CD4-positive, alpha-beta memory T cell (primary cell): ENCODE data around the gene ACADSB. TPM values are rescaled to one million over a fixed set of nuclear protein-coding genes. Genes with fewer than 3 reads are reported as not detected.

Experiments
- CTCF ChIA-PET: fragments of 350-600 bp; sonication (Branson Sonifier 250); formaldehyde crosslinking; loops from one replicate; lab custom pipeline; 2021; ENCODE audit warnings: inconsistent platforms; ENCODE audit not compliant: partially characterized antibody; lab: Charles Lee
- POLR2A ChIA-PET: fragments of 350-600 bp; sonication (Branson Sonifier 250); formaldehyde crosslinking; loops from one replicate; lab custom pipeline; 2021; ENCODE audit not compliant: partially characterized antibody; lab: Charles Lee
- DNase-seq, 5 donors: peaks; one replicate each; pipeline versions ENCODE4 v3.0.0 to v3.0.0-alpha.2; 2020 to 2022; ENCODE audit warnings: mixed read lengths in 1 of 5
- H3K27ac ChIP-seq: one replicate; pipeline ENCODE4 v1.7.0; 2013; ENCODE audit warnings: low read depth, low read length
- H3K27me3 ChIP-seq: 2 replicates; pipeline ENCODE4 v1.7.0; 2013; ENCODE audit warnings: mild to moderate bottlenecking, low read length, moderate library complexity; ENCODE audit not compliant: insufficient read depth
- H3K36me3 ChIP-seq: 2 replicates; pipeline ENCODE4 v1.7.0; 2013; ENCODE audit warnings: mild to moderate bottlenecking, low read length, moderate library complexity; ENCODE audit not compliant: insufficient read depth
- H3K4me1 ChIP-seq: 2 replicates; pipeline ENCODE4 v1.7.0; 2013; ENCODE audit warnings: mild to moderate bottlenecking, low read length, moderate library complexity; ENCODE audit not compliant: insufficient read depth
- H3K4me3 ChIP-seq, 2 donors: one replicate each; pipeline ENCODE4 v1.7.0; 2013; ENCODE audit warnings: low read length in 2 of 2, mild to moderate bottlenecking in 1 of 2
- H3K9me3 ChIP-seq, 2 donors: one replicate each; pipeline ENCODE4 v1.7.0; 2013; ENCODE audit warnings: low read length in 2 of 2, control low read depth in 1 of 2; ENCODE audit not compliant: control insufficient read depth in 1 of 2
- H3K27ac Mint-ChIP-seq, 7 donors: one replicate each; pipeline ENCODE4 v1.8.0; 2020 to 2021; ENCODE audit warnings: mixed read lengths in 7 of 7, mild to moderate bottlenecking in 6 of 7, inconsistent platforms in 3 of 7, moderate library complexity in 3 of 7
- H3K27me3 Mint-ChIP-seq, 2 donors: one replicate each; pipeline ENCODE4 v1.8.0; 2020 to 2021; ENCODE audit warnings: mixed read lengths in 2 of 2
- H3K36me3 Mint-ChIP-seq, 2 donors: one replicate each; pipeline ENCODE4 v1.8.0; 2020 to 2021; ENCODE audit warnings: mixed read lengths in 2 of 2, inconsistent platforms in 1 of 2, mild to moderate bottlenecking in 1 of 2
- H3K4me1 Mint-ChIP-seq, 4 donors: one replicate each; pipeline ENCODE4 v1.8.0; 2020 to 2021; ENCODE audit warnings: mixed read lengths in 4 of 4, mild to moderate bottlenecking in 1 of 4
- H3K4me3 Mint-ChIP-seq, 8 donors: one replicate each; pipeline ENCODE4 v1.8.0; 2020 to 2021; ENCODE audit warnings: mixed read lengths in 8 of 8, mild to moderate bottlenecking in 7 of 8, moderate library complexity in 6 of 8, inconsistent platforms in 3 of 8
- H3K9me3 Mint-ChIP-seq, 8 donors: one replicate each; pipeline ENCODE4 v1.8.0; 2020 to 2021; ENCODE audit warnings: mixed read lengths in 8 of 8, mild to moderate bottlenecking in 5 of 8, inconsistent platforms in 3 of 8, moderate library complexity in 1 of 8
- intact Hi-C: fragments of 100-400 bp; cut with micrococcal nuclease; formaldehyde crosslinking; loops from one replicate; pipeline ENCODE4 v1.15.1; 2023
- polyA plus RNA-seq, 2 donors: library from polyadenylated mRNA; unstranded; fragments of 300-500 nt; fragmentation: Illumina TruSeq; gene quantifications; one replicate each; pipeline ENCODE4 v1.2.3, GENCODE V29; 2021
- total RNA-seq, 2 experiments: library from RNA; stranded (reverse); gene quantifications; one replicate each; pipeline ENCODE4 v1.2.3, GENCODE V29; 2021

ACADSB gene
- total and polyA plus RNA-seq, 4 experiments from 2014 or later: 26.9 to 45.3 (median 36.0) TPM

- no peak overlapping the region for H3K4me3 ChIP-seq
- no peaks in the 10 kb centered on the region for H3K36me3 Mint-ChIP-seq
- no peak overlapping the region for H3K27ac ChIP-seq
- intact Hi-C loops: no loop called here
- H3K9me3 Mint-ChIP-seq: peaks cover 0 to 3% (median 0%) of the 10 kb centered on the region in 8 donors
- no peak overlapping the region for H3K27ac Mint-ChIP-seq
- no peaks in the 10 kb centered on the region for H3K4me1 ChIP-seq
- no peaks in the 10 kb centered on the region for H3K9me3 ChIP-seq
- H3K36me3 ChIP-seq: no peaks in the 10 kb centered on the region
- no peaks in the 10 kb centered on the region for H3K27me3 ChIP-seq
- ChIA-PET POLR2A (no interaction called here), CTCF (no interaction called here)
- no peaks in the 10 kb centered on the region for H3K4me1 Mint-ChIP-seq
- DNase-seq: no peak
- H3K4me3 Mint-ChIP-seq: no peak overlapping the region
- peaks cover 16 to 18% of the 10 kb centered on the region in 2 donors for H3K27me3 Mint-ChIP-seq
Measured at GRCh38 chr10:123069246-123069986, 60.6 kb downstream of the ACADSB start.

GRCh38 chr10:123073187-123073586 is 64.4 kb downstream of the ACADSB start:
- no peaks in the 10 kb centered on the region for H3K4me1 ChIP-seq
- no peaks in the 10 kb centered on the region for H3K36me3 Mint-ChIP-seq
- H3K27ac ChIP-seq: no peak overlapping the region
- no peak overlapping the region for H3K4me3 ChIP-seq
- no peaks in the 10 kb centered on the region for H3K9me3 ChIP-seq
- H3K27me3 ChIP-seq: no peaks in the 10 kb centered on the region
- no peaks in the 10 kb centered on the region for H3K4me1 Mint-ChIP-seq
- no peak for DNase-seq
- peaks cover 0 to 4% (median 0%) of the 10 kb centered on the region in 8 donors for H3K9me3 Mint-ChIP-seq
- intact Hi-C loops: no loop called here
- ChIA-PET CTCF (no interaction called here), POLR2A (no interaction called here)
- H3K4me3 Mint-ChIP-seq: no peak overlapping the region
- no peak overlapping the region for H3K27ac Mint-ChIP-seq
- peaks cover 9 to 13% of the 10 kb centered on the region in 2 donors for H3K27me3 Mint-ChIP-seq
- H3K36me3 ChIP-seq: no peaks in the 10 kb centered on the region

- intact Hi-C loops: no loop called here
- H3K27me3 ChIP-seq: no peaks in the 10 kb centered on the region
- H3K9me3 Mint-ChIP-seq: peaks cover 0 to 5% (median 0%) of the 10 kb centered on the region in 8 donors
- CTCF ChIA-PET: no interaction called here
- H3K4me3 Mint-ChIP-seq: no peak overlapping the region
- DNase-seq: no peak
- peaks cover 10% of the 10 kb centered on the region in 2 donors for H3K27me3 Mint-ChIP-seq
- no peak overlapping the region for H3K27ac Mint-ChIP-seq
- H3K36me3 ChIP-seq: no peaks in the 10 kb centered on the region
- H3K4me1 Mint-ChIP-seq: no peaks in the 10 kb centered on the region
- no peaks in the 10 kb centered on the region for H3K9me3 ChIP-seq
- no peaks in the 10 kb centered on the region for H3K4me1 ChIP-seq
- no peaks in the 10 kb centered on the region for H3K36me3 Mint-ChIP-seq
- POLR2A ChIA-PET: no interaction called here
- no peak overlapping the region for H3K27ac ChIP-seq
- no peak overlapping the region for H3K4me3 ChIP-seq
Measured at GRCh38 chr10:123074215-123074614, 65.4 kb downstream of the ACADSB start.

GRCh38 chr10:123081896-123082295 is 73.1 kb downstream of the ACADSB start:
- Mint-ChIP-seq H3K9me3 (peaks cover 0 to 6% (median 2%) of the 10 kb centered on the region in 8 donors), H3K27me3 (peaks cover 11 to 16% of the 10 kb centered on the region in 2 donors), H3K27ac (no peak overlapping the region), H3K4me1 (peaks cover 0 to 2% (median 0%) of the 10 kb centered on the region in 4 donors), H3K4me3 (no peak overlapping the region), H3K36me3 (no peaks in the 10 kb centered on the region)
- intact Hi-C loops: no loop called here
- Histone ChIP-seq H3K36me3 (no peaks in the 10 kb centered on the region), H3K9me3 (no peaks in the 10 kb centered on the region), H3K4me3 (no peak overlapping the region), H3K4me1 (no peaks in the 10 kb centered on the region), H3K27me3 (peaks cover 4% of the 10 kb centered on the region), H3K27ac (no peak overlapping the region)
- POLR2A ChIA-PET: no interaction called here
- CTCF ChIA-PET: no interaction called here
- no peak for DNase-seq

- H3K9me3 Mint-ChIP-seq: peaks cover 0 to 6% (median 1%) of the 10 kb centered on the region in 8 donors
- ChIA-PET POLR2A (no interaction called here), CTCF (no interaction called here)
- H3K27ac ChIP-seq: no peak overlapping the region
- peaks cover 4% of the 10 kb centered on the region for H3K27me3 ChIP-seq
- H3K4me1 ChIP-seq: no peaks in the 10 kb centered on the region
- peaks cover 0 to 2% (median 0%) of the 10 kb centered on the region in 4 donors for H3K4me1 Mint-ChIP-seq
- H3K9me3 ChIP-seq: no peaks in the 10 kb centered on the region
- no peaks in the 10 kb centered on the region for H3K36me3 ChIP-seq
- no peak for DNase-seq
- H3K27ac Mint-ChIP-seq: peak overlapping the region in 1 of 7 donors; percentile 6
- peaks cover 6 to 8% of the 10 kb centered on the region in 2 donors for H3K27me3 Mint-ChIP-seq
- H3K4me3 ChIP-seq: no peak overlapping the region
- intact Hi-C loops: no loop called here
- no peak overlapping the region for H3K4me3 Mint-ChIP-seq
- H3K36me3 Mint-ChIP-seq: no peaks in the 10 kb centered on the region
Measured at GRCh38 chr10:123083811-123084210, 75.0 kb downstream of the ACADSB start.

GRCh38 chr10:123086281-123086680 is 77.5 kb downstream of the ACADSB start:
- no peak for DNase-seq
- ChIA-PET CTCF (no interaction called here), POLR2A (no interaction called here)

GRCh38 chr10:123087348-123087747 is 78.5 kb downstream of the ACADSB start:
- H3K36me3 Mint-ChIP-seq: no peaks in the 10 kb centered on the region
- peaks cover 0 to 2% (median 0%) of the 10 kb centered on the region in 4 donors for H3K4me1 Mint-ChIP-seq
- DNase-seq: no peak
- Histone ChIP-seq H3K9me3 (no peaks in the 10 kb centered on the region), H3K4me3 (no peak overlapping the region), H3K27me3 (no peaks in the 10 kb centered on the region), H3K4me1 (no peaks in the 10 kb centered on the region), H3K27ac (no peak overlapping the region), H3K36me3 (no peaks in the 10 kb centered on the region)
- peaks cover 0 to 6% (median 1%) of the 10 kb centered on the region in 8 donors for H3K9me3 Mint-ChIP-seq
- no peak overlapping the region for H3K4me3 Mint-ChIP-seq
- peaks cover 4 to 6% of the 10 kb centered on the region in 2 donors for H3K27me3 Mint-ChIP-seq
- intact Hi-C loops: no loop called here
- no peak overlapping the region for H3K27ac Mint-ChIP-seq
- POLR2A ChIA-PET: no interaction called here
- CTCF ChIA-PET: no interaction called here

More at GRCh38 chr10:123086281-123086680, 77.5 kb downstream of the ACADSB start:
- Mint-ChIP-seq H3K36me3 (no peaks in the 10 kb centered on the region), H3K9me3 (peaks cover 0 to 6% (median 1%) of the 10 kb centered on the region in 8 donors), H3K27me3 (peaks cover 4% of the 10 kb centered on the region in 2 donors), H3K27ac (no peak overlapping the region), H3K4me3 (no peak overlapping the region), H3K4me1 (peaks cover 0 to 2% (median 0%) of the 10 kb centered on the region in 4 donors)
- peaks cover 4% of the 10 kb centered on the region for H3K27me3 ChIP-seq
- no peaks in the 10 kb centered on the region for H3K4me1 ChIP-seq
- no peak overlapping the region for H3K4me3 ChIP-seq
- no peaks in the 10 kb centered on the region for H3K36me3 ChIP-seq
- intact Hi-C loops: no loop called here
- no peak overlapping the region for H3K27ac ChIP-seq
- H3K9me3 ChIP-seq: no peaks in the 10 kb centered on the region
